Suppressor macrophage (primary cell): ENCODE measurements around the gene RASA2.

ENCODE experiments used
- DNase-seq, 4 experiments: peaks; one replicate each; pipeline ENCODE4 v3.0.0-alpha.2; 2020 to 2022
- total RNA-seq, 17 experiments: gene quantifications; one replicate each; lab custom pipeline; 2026; ENCODE audit warnings: mixed read lengths in 6 of 17, inconsistent platforms in 3 of 17; lab: John Stamatoyannopoulos, UW

Gene RASA2
- total RNA-seq: 31.1 to 77.2 (median 54.2) reads per million in 17 experiments

DNA sequence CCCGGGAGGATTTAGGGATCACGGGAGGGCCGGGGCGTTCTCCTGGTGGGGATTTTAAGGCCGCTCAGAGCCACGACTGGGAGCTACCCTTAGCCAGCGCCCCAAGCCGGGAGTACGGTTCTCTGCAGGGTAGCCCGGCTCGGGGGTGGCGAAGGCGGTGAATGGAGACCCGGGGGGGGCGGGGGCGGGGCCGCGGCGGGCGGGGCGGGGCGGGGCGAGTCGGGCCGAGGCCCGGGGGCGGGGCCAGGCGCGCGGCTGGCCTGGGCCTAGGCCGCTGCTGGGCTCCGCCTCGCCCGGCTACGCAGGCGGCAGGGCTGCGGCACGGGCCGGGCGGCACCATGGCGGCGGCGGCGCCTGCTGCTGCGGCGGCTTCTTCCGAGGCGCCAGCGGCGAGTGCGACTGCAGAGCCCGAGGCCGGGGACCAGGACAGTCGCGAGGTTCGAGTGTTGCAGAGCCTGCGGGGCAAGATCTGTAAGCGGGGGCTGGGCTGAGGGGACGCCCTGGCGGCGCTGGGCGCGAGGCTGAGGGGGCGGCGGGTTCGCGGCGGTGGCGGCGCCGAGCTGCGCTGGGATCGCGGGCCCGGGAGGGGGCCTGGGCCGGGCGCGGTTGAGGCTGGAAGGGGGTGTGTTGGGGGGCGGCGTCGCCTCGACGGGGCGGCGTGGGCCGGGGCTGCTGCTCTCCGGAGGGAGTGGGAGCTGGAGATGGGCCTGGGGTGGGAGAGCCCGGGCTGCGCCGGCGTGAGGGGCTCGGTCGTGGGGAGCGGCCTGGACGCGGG is at the start of gene RASA2:
TSS of gene RASA2 (plus strand) at position 282 of the 775 bp plus-strand sequence. CDS start at position 339, 57 bp downstream.
- peak; percentile 79 to 94 (median 88) for DNase-seq

GRCh38 chr3:141439589-141439988 is 47.2 kb upstream of the RASA2 start:
- DNase-seq: no peak

DNA sequence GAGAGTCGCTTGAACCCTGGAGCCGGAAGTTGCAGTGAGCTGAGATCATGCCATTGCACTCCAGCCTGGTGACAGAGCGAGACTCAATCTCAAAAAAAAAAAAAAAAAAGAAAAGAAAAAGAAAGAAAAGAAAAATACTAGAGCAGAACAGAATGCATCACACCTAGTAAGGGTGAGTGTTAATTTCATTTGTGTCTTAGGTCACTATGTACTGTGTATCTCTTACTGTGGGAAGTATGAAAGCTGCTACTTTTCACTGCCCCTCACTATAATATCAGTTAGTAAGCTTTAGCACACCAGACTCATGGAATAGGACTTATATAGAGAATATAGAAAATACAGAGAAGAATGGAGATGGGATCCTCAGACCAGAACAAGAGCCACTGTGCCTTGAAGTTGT is 45.9 kb upstream of the RASA2 start:
- DNase-seq: no peak

DNA sequence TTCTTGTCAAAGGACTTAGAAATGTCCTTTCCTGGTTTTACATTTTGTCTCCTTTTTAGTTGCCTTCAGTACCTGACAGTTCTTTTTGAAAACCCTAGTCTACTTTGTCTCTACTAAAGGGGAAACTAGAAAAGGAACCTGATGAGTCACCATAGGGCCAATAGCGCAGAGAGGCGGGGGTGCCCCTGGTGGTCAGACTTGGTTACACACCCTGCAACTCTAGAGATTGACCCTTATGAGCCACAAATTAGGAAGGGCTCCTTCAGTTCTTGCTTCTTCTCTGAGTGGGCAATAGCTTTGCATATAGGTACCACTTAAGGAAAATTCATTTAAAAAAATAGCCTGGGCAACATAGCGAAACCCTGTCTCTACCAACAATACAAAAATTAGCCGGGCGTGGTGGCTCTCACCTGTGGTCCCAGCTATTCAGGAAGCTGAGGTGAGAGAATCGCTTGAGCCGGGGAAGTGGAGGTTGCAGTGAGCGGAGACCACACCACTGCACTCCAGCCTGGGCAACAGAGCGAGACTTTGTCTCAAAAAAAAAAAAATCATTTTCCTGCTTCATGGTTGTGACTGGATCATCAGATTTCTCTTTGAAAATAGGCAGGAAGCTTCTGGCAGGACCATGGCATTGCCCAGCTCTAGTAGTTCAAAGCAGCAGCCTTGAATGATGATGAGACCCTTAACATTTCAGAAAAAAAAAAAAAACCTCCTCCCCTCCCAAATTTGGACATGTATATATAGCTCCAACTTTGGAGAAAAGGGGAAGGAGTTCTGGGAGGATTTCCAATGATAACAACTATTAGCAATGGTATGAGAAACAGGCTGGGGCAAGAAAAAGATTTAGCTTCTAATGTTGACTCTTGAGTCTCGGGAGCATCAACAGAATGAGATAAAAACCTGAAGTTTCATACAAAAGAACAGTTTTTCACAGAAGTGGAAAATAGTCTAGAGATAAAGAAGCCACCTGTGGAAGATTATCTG is 45.2 kb upstream of the RASA2 start:
- DNase-seq: peak; percentile 89 to 92 (median 92)

DNA sequence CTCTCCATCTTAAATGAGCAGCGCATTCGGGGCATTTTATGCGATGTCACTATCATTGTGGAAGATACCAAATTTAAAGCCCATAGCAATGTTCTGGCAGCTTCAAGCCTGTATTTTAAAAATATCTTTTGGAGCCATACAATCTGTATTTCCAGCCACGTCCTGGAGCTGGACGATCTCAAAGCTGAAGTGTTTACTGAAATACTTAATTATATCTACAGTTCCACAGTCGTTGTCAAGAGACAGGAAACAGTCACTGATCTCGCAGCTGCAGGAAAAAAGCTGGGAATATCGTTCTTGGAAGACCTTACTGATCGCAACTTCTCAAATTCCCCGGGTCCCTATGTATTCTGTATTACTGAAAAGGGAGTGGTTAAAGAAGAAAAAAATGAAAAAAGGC is 44.4 kb upstream of the RASA2 start:
- no peak for DNase-seq

DNA sequence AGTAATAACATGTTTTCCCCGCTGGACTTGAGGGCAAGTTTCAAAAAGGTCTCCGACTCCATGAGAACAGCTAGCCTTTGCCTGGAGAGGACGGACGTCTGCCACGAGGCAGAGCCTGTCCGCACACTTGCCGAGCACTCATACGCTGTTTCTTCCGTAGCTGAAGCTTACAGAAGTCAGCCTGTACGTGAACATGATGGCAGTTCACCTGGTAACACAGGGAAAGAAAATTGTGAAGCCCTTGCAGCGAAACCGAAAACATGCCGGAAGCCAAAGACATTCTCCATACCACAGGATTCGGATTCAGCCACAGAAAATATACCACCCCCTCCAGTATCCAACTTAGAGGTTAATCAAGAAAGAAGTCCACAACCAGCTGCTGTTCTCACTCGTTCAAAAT is 43.9 kb upstream of the RASA2 start:
- no peak for DNase-seq

DNA sequence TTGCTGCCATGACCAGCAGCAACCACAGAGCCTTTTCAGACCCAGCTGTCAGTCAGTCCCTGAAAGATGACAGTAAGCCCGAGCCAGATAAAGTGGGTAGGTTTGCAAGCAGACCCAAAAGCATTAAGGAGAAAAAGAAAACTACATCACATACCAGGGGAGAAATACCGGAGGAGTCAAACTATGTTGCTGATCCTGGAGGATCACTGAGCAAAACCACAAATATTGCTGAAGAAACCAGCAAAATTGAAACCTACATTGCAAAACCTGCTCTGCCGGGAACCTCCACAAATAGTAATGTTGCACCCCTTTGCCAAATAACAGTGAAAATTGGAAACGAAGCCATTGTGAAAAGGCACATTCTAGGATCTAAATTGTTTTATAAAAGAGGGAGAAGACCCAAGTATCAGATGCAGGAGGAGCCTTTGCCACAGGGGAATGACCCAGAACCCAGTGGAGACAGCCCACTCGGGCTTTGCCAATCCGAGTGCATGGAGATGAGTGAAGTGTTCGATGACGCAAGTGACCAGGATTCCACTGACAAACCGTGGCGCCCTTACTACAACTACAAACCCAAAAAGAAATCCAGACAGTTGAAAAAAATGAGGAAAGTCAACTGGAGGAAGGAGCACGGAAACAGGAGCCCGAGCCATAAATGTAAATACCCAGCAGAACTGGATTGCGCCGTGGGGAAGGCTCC is 42.1 kb upstream of the RASA2 start:
- no peak for DNase-seq

DNA sequence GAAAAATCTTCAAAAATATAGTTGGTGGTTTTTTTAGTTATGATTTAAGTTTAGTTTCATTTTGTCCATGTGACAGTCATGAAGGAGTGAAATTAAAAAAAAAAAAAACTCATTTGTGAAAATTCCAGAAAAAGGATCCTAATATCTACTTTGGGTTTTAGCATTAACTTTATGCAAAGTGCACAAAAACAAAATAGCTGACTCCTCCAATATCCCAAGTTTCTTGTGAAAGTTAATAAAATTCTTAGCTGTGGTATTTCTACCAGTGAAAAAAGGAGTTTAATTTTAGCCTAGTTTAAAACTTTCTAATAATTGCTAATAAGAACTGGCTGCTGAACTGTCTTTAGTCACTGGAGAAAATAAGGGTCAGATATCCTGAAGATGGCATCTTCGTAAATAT is 40.8 kb upstream of the RASA2 start:
- no peak for DNase-seq

DNA sequence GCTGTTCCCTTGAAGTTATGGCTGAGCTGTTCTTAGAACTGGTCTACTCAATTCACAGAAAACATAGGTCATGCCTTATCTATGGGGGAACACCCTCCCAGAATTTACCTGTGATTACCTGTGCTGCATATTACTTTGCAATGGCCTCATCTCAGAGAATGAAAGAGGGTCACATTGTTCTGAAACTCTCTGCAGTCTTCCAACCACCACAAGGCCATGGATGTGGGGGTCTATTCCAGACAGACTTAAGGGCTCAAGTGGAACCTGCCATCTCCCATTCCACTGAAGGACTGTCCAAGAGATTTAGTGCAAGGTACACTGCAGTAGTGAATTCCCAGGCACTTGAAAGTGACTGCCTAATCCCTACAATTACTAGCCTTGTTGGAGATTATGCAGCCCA is 40.1 kb upstream of the RASA2 start:
- DNase-seq: no peak

- DNase-seq: no peak
Observed at GRCh38 chr3:141447383-141447782, 39.4 kb upstream of the RASA2 start.

DNA sequence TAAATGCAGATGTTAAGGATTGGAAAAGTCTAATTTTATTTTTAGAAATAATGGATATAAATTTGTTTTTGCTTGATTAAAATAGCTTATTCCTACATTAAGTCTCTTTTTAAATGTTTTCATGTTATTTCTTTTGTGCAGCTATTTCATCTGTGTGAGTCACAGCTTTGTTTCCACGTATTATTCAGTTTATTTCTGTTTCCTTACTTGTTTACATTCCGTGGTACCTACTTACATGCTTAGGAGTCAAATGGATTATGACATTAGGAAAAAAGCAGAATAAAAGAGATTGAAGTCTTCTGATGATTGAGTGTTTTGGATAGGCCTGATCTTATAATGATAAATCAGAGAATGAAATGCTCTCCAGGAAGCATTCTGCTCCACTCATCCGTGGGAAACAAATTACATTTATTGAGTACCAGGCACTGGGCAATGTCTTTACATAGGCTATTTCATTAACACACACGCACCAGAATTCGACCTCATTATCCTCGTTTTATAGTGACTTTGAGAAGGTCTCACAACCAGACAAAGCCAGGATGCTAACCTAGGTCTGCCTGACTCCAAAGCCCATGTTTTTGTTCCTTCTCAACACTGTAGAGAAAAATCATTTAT is 38.1 kb upstream of the RASA2 start:
- no peak for DNase-seq

GRCh38 chr3:141449424-141449823 is 37.4 kb upstream of the RASA2 start:
- DNase-seq: no peak

DNA sequence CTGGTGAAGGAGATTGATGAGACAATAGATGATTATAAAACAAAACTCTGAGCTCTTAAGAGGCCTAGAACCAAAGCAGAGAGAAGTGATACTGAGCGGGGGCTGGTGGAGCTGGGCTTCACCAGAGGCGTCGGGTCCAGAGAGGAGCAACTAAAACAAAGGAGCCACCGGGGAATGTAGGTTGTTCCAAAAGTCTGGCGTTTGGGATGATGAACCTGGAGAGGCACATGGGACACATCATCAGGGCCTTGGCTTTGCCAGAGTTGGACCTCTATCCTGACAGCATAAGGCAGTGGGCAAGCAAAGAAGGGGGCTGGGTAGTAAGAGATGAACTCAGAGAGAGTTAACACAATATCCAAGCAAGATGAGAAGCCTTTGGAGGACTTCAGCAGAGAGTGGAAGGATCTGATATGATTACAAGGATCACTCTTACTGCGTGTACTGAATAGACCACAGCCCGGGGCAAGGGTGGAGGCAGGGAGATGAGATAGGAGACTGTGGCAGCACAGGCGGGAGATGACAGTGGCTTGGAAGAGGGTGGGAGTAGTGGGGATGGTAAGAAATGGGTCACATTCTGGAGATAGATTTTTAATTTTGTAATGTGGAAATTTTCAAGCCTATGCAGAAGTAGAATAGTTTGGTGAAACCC is 36.0 kb upstream of the RASA2 start:
- no peak for DNase-seq

DNA sequence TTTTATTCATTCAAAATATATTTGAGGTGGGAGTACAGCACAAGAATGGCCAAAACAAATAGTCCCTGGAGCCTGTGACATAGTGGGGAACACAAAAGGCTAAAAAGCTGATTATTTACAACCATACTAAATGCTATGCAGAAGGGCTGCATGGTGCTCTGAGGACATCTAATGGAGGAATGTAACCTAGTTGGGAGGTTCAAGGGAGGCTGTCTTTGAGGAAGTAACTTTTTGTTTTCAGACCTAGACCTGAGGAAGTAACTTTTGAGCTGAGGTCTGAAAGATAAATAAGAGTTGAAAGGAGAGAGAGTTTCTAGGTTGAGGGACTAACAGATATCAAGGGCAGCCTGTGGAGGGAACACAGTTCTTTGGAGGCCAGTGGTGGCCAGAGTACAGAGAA is 34.8 kb upstream of the RASA2 start:
- DNase-seq: peak; percentile 72 to 86 (median 81)

GRCh38 chr3:141452773-141453172 is 34.1 kb upstream of the RASA2 start:
- no peak for DNase-seq

GRCh38 chr3:141454054-141454453 is 32.8 kb upstream of the RASA2 start:
- no peak for DNase-seq

DNA sequence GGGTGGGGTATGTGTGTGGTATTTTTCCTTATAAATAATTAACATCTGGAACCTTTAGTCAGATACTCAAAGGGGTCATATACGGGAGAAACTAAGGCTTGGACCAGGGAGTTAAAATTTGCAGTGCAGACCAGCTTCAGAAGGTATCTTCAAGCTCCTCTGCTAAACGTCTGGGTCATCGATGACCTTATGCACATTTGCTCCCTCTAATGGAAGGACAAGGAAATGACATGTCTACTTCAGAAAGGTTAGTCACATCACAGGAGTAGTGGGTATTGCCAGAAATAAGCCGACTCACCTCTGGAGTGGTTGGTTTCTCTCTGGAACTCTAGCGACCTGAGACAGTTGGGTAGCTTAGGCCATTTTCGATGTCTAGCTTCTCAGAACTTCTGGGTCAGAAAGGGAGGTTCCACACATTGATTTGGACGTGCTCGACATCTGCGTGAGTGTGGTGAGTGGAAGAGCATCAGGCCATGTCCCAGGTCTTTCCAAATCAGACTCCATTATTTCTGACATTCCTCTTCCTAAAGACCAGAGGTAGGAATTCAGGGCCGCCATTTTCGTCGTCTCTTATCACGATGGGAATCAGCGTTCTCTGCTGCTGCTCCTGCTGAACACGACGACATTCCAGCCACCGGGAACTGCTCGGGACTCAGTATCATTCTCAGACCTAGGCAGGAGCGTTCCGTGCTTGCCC is 31.8 kb upstream of the RASA2 start:
- peak; percentile 57 to 85 (median 73) for DNase-seq

GRCh38 chr3:141455603-141456300 is 31.1 kb upstream of the RASA2 start:
- DNase-seq: no peak

GRCh38 chr3:141456301-141456625 is 30.6 kb upstream of the RASA2 start:
- DNase-seq: no peak

DNA sequence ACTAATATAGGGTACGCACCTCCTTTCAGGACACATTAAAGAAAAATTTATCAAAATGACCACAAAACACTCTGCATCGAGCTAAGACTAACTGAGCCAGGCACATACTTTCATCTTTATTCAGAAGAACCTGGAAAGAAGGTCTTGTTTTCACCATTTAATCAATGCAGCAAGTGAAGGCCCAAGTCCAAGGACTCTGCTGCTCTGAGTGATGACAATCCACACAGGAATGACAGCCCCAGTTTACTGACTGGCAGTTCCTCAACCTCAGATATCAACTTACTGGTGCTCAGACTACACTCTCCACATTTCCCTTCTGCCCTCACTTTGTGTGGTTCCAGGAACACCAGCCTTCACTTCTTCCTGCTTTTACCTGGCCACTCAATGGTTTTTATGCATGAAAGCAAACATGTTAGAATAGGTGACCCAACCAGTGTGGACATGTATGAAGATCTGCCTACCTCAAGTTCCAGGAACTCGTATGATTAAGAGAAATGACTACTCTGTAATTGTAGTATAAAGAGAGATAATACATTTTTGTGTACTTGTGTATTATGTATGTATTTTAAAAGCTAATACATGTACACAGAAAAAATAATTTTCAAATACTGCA is 29.1 kb upstream of the RASA2 start:
- DNase-seq: no peak
